Osteoblast (primary cell): ENCODE measurements around the gene GPR137B. TPM values are rescaled to one million over a fixed set of nuclear protein-coding genes. Genes with fewer than 3 reads are reported as not detected.
"Not testable (repeated sequence)": the region's sequence is repeated elsewhere in the genome, so short reads cannot be mapped to it uniquely, and the experiment has no call there.

ENCODE experiments used
- DNase-seq: peaks from one replicate; pipeline ENCODE4 v3.0.0; 2011; ENCODE audit warnings: low spot score, mixed read lengths; ENCODE audit not compliant: insufficient read length; ENCODE audit errors: missing footprints
- H2AFZ ChIP-seq: 2 replicates; pipeline ENCODE4 v1.6.0; 2011; ENCODE audit warnings: mild to moderate bottlenecking, low read length
- H3K27ac ChIP-seq: 2 replicates; pipeline ENCODE4 v1.5.1; 2011; ENCODE audit warnings: mild to moderate bottlenecking, low read depth, low read length, moderate library complexity
- H3K27me3 ChIP-seq: 2 replicates; pipeline ENCODE4 v1.6.0; 2012; ENCODE audit warnings: mild to moderate bottlenecking, control low read depth, inconsistent platforms, low read length, moderate library complexity; ENCODE audit not compliant: insufficient read depth
- H3K36me3 ChIP-seq: 2 replicates; pipeline ENCODE4 v1.5.1; 2011; ENCODE audit warnings: mild to moderate bottlenecking, low read length, control low read depth, moderate library complexity; ENCODE audit not compliant: insufficient read depth
- H3K4me1 ChIP-seq: 2 replicates; pipeline ENCODE4 v1.5.1; 2011; ENCODE audit warnings: mild to moderate bottlenecking, low read length, control low read depth, moderate library complexity; ENCODE audit not compliant: insufficient read depth
- H3K4me2 ChIP-seq: 2 replicates; pipeline ENCODE4 v1.6.0; 2011; ENCODE audit warnings: mild to moderate bottlenecking, low read length; ENCODE audit not compliant: insufficient read depth
- H3K4me3 ChIP-seq: fragments of 200-600 bp; sonication (generic); 3 replicates; pipeline ENCODE4 v1.5.1; 2012; ENCODE audit warnings: mild to moderate bottlenecking, low read length, inconsistent platforms; ENCODE audit not compliant: insufficient read depth
- H3K79me2 ChIP-seq: 2 replicates; pipeline ENCODE4 v1.6.0; 2012; ENCODE audit warnings: mild to moderate bottlenecking, low read length, control low read depth, inconsistent platforms; ENCODE audit not compliant: insufficient read depth
- H3K9me3 ChIP-seq: 2 replicates; pipeline ENCODE4 v1.5.1; 2011; ENCODE audit warnings: low read depth, low read length, control low read depth
- H4K20me1 ChIP-seq: 2 replicates; pipeline ENCODE4 v1.6.0; 2012; ENCODE audit warnings: mild to moderate bottlenecking, low read length, control low read depth; ENCODE audit not compliant: insufficient read depth
- CTCF ChIP-seq: IDR thresholded peaks from 2 replicates; pipeline ENCODE4 v1.5.1; 2011; ENCODE audit warnings: mild to moderate bottlenecking, low read depth, low read length, moderate library complexity; ENCODE audit errors: extremely low read depth
- total RNA-seq: library from RNA; depleted of rRNA; stranded (reverse); fragments of >200 nt; gene quantifications from 2 replicates; pipeline ENCODE4 v1.2.3, GENCODE V29; 2012

Gene GPR137B
- total RNA-seq, 1 donor, result 23.5 TPM

- no peak overlapping the region for H3K27ac ChIP-seq
- peak; percentile 73 for DNase-seq
- no peak for TF ChIP-seq CTCF
- H4K20me1 ChIP-seq, result peaks cover 25% of the 10 kb centered on the region
- H3K9me3 ChIP-seq, result peaks cover 2% of the 10 kb centered on the region
- no peak overlapping the region for H3K4me2 ChIP-seq
- peaks cover 3% of the 10 kb centered on the region for H3K79me2 ChIP-seq
- no peaks in the 10 kb centered on the region for H3K27me3 ChIP-seq
- no peak overlapping the region for H3K4me3 ChIP-seq
- no peaks in the 10 kb centered on the region for H3K4me1 ChIP-seq
- H2AFZ ChIP-seq, result no peak overlapping the region
- no peaks in the 10 kb centered on the region for H3K36me3 ChIP-seq
Observed at GRCh38 chr1:236159704-236160539, 17.6 kb downstream of the GPR137B start.

DNA sequence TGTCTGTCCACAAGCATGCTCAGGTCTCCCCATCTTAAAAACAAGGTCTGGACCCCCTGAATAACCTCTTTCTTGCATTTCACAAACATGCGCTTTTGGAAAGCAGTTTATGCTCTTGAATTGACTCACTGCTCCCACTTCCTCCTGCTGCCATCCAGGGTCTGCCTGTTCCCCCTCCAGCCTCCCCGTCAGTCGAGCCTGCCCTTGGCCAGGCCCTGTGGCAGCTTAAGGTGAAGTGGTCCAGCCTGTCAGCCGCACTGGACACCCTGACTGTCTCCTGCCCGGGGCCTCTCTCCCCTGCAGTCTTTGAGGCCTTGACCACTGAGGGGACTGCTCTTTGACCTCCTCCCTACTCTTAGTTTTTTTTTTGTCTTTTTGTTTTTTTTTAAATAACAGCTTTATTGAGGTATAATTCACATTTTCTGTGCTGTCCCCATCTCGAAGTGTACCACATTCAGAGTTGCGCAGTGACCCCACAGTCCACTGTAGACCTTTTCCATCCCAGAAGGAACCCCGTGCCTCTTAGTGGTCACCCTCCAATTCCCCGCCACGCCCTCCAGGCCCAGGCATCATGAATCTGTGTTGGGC, 18.3 kb downstream of the GPR137B start:
- TF ChIP-seq CTCF, result no peak
- peaks cover 2% of the 10 kb centered on the region for H3K9me3 ChIP-seq
- peaks cover 22% of the 10 kb centered on the region for H4K20me1 ChIP-seq
- H3K4me1 ChIP-seq, result no peaks in the 10 kb centered on the region
- H3K4me2 ChIP-seq, result no peak overlapping the region
- H3K27me3 ChIP-seq, result no peaks in the 10 kb centered on the region
- H2AFZ ChIP-seq, result no peak overlapping the region
- no peak overlapping the region for H3K4me3 ChIP-seq
- no peak for DNase-seq
- no peaks in the 10 kb centered on the region for H3K79me2 ChIP-seq
- no peak overlapping the region for H3K27ac ChIP-seq
- no peaks in the 10 kb centered on the region for H3K36me3 ChIP-seq

- Histone ChIP-seq H3K4me1 (no peaks in the 10 kb centered on the region), H3K27me3 (no peaks in the 10 kb centered on the region), H3K4me2 (no peak overlapping the region), H3K79me2 (no peaks in the 10 kb centered on the region), H3K9me3 (peaks cover 2% of the 10 kb centered on the region), H3K27ac (no peak overlapping the region), H2AFZ (no peak overlapping the region), H4K20me1 (peaks cover 21% of the 10 kb centered on the region), H3K36me3 (no peaks in the 10 kb centered on the region), H3K4me3 (no peak overlapping the region)
- DNase-seq, result peak; percentile 14
- TF ChIP-seq CTCF, result no peak
Observed at GRCh38 chr1:236161230-236161629, 18.9 kb downstream of the GPR137B start.

DNA sequence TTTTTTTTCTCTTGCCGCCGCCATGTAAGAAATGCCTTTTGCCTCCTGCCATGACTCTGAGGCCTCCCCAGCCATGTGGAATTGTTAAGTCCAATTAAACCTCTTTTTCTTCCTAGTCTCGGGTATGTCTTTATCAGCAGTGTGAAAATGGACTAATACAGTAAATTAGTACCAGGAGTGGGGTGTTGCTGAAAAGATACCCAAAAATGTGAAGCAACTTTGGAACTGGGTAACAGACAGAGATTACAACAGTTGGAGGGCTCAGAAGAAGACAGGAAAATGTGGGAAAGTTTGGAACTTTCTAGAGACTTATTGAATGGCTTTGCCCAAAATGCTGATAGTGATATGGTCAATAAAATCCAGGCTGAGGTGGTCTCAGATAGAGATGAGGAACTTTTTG, 19.4 kb downstream of the GPR137B start:
- not testable (repeated sequence) for H3K9me3 ChIP-seq, H3K27ac ChIP-seq, H3K27me3 ChIP-seq, H3K4me2 ChIP-seq, H3K36me3 ChIP-seq, DNase-seq, H3K79me2 ChIP-seq, H3K4me3 ChIP-seq, H3K4me1 ChIP-seq, H2AFZ ChIP-seq
- H4K20me1 ChIP-seq, result peaks cover 18% of the 10 kb centered on the region
